NB4 (cell line): ENCODE results near the gene NSD1.

Source experiments
- CTCF ChIP-seq: IDR thresholded peaks from one replicate; pipeline ENCODE4 v1.5.1; 2012; ENCODE audit warnings: low read depth, low read length
- MYC ChIP-seq: IDR thresholded peaks from 2 replicates; pipeline ENCODE4 v1.6.1; 2011; ENCODE audit warnings: low read depth, low read length
- POLR2A ChIP-seq: IDR thresholded peaks from 2 replicates; pipeline ENCODE4 v1.6.1; 2011; ENCODE audit warnings: mild to moderate bottlenecking; ENCODE audit not compliant: insufficient read length; ENCODE audit errors: extremely low read depth

GRCh38 chr5:177302354-177303110, 169.0 kb downstream of the NSD1 start:
- TF ChIP-seq CTCF (peak; percentile 40), POLR2A (no peak), MYC (no peak)
